HepG2 (cell line): Measurements from ENCODE around the gene FAM110C. TPM values are rescaled to one million over a fixed set of nuclear protein-coding genes. Genes with fewer than 3 reads are reported as not detected.

Experiments used
- ATAC-seq: fragments of 200-7000 bp; cut with Tn5 transposase; 3 replicates; pipeline ENCODE4 v1.9.1; 2020; ENCODE audit warnings: mild to moderate bottlenecking, moderate library complexity
- BruUV-seq: library from RNA; stranded (reverse); fragments of 400-500 nt; replicated peaks from 2 replicates; lab custom pipeline; 2021; lab: Mats Ljungman, UMichigan
- CTCF ChIA-PET: fragments of 300-600 bp; formaldehyde crosslinking; extraction: SDS; loops from one replicate; lab custom pipeline; 2021; ENCODE audit warnings: low total read pairs, inconsistent platforms, low intra/inter-chr PET ratio; lab: Yijun Ruan, JAX
- POLR2A ChIA-PET: fragments of 350-600 bp; sonication (Branson Sonifier 250); formaldehyde crosslinking; loops from one replicate; lab custom pipeline; 2020; ENCODE audit warnings: antibody characterized with exemption, inconsistent platforms; lab: Yijun Ruan, JAX
- DNase-seq: peaks from one replicate; pipeline ENCODE4 v3.0.0-alpha.2; 2015; ENCODE audit warnings: low spot score
- FAIRE-seq: peaks from 3 replicates; lab custom pipeline; 2011; peaks lifted over from hg19 to GRCh38; lab: Jason Lieb, UNC
- H2AFZ ChIP-seq: one replicate; pipeline ENCODE4 v1.6.1; 2011; ENCODE audit warnings: low read length, inconsistent platforms
- H3K27ac ChIP-seq: fragments of 300-600 bp; 3 replicates; pipeline ENCODE4 v1.8.0; 2011; ENCODE audit warnings: mixed run types, mild to moderate bottlenecking, mixed read lengths, low read length, inconsistent platforms; ENCODE audit not compliant: insufficient read depth; ENCODE audit errors: extremely low read length
- H3K27me3 ChIP-seq, 2 experiments: fragments of 200-600 bp in 1 of 2; 2 replicates in 1 of 2; 3 replicates in 1 of 2; pipeline versions ENCODE4 v1.6.0 to v1.8.0; 2011; ENCODE audit warnings: low read length in 2 of 2, mild to moderate bottlenecking in 2 of 2, moderate library complexity in 2 of 2, inconsistent platforms in 1 of 2; ENCODE audit not compliant: insufficient read depth in 2 of 2, control insufficient read depth in 1 of 2
- H3K36me3 ChIP-seq, 2 experiments: fragments of 200-600 bp in 1 of 2; replicated peaks in 1 of 2; 2 replicates in 1 of 2; 3 replicates in 1 of 2; pipeline versions ENCODE4 v1.5.1 to v1.8.0; 2011; ENCODE audit warnings: low read length in 2 of 2, inconsistent platforms in 1 of 2; ENCODE audit not compliant: insufficient read depth in 2 of 2, control insufficient read depth in 1 of 2
- H3K4me1 ChIP-seq: 2 replicates; pipeline ENCODE4 v1.5.1; 2012; ENCODE audit warnings: low read length, inconsistent platforms; ENCODE audit not compliant: insufficient read depth
- H3K4me2 ChIP-seq: 2 replicates; pipeline ENCODE4 v1.6.0; 2011; ENCODE audit warnings: low read depth, low read length, inconsistent platforms
- H3K4me3 ChIP-seq, 3 experiments: fragments of 200-600 bp in 1 of 3; sonication (generic), shearing (Covaris generic) in 1 of 3; replicated peaks in 1 of 3; 2 replicates each; pipeline ENCODE4 v1.5.1; 2011 to 2016; ENCODE audit warnings: low read length in 3 of 3, inconsistent platforms in 2 of 3, low read depth in 2 of 3, mild to moderate bottlenecking in 2 of 3, control low read depth in 1 of 3, mixed read lengths in 1 of 3; ENCODE audit not compliant: insufficient read depth in 1 of 3
- H3K79me2 ChIP-seq: one replicate; pipeline ENCODE4 v1.6.1; 2011; ENCODE audit warnings: low read length, inconsistent platforms; ENCODE audit not compliant: insufficient read depth
- H3K9ac ChIP-seq: 2 replicates; pipeline ENCODE4 v1.6.0; 2011; ENCODE audit warnings: mild to moderate bottlenecking, low read depth, low read length, inconsistent platforms; ENCODE audit not compliant: insufficient read depth
- H3K9me3 ChIP-seq: 2 replicates; pipeline ENCODE4 v1.5.1; 2012; ENCODE audit warnings: mild to moderate bottlenecking, low read length
- H4K20me1 ChIP-seq: 2 replicates; pipeline ENCODE4 v1.6.0; 2011; ENCODE audit warnings: inconsistent platforms, mild to moderate bottlenecking, low read length, moderate library complexity; ENCODE audit not compliant: insufficient read depth
- DDIT3 ChIP-seq: sonication (generic); formaldehyde crosslinking; IDR thresholded peaks from 2 replicates; pipeline ENCODE4 v1.4.0; 2020; ENCODE audit warnings: mild to moderate bottlenecking, missing genetic modification reagents
- HNF4A ChIP-seq: sonication (generic); formaldehyde crosslinking; IDR thresholded peaks from 2 replicates; pipeline ENCODE4 v1.4.0; 2020; ENCODE audit warnings: missing genetic modification reagents
- NFE2L2 ChIP-seq: fragments of 150-350 bp; IDR thresholded peaks from 2 replicates; pipeline ENCODE4 v1.6.1; 2014; ENCODE audit warnings: low read length
- RFX1 ChIP-seq: fragments of 450-650 bp; IDR thresholded peaks from 2 replicates; pipeline ENCODE4 v1.6.1; 2017
- ZNF619 ChIP-seq: sonication (generic); formaldehyde crosslinking; IDR thresholded peaks from 2 replicates; pipeline ENCODE4 v1.4.0; 2020; ENCODE audit warnings: mild to moderate bottlenecking, missing genetic modification reagents
- ZSCAN30 ChIP-seq: sonication (generic); formaldehyde crosslinking; IDR thresholded peaks from 2 replicates; pipeline ENCODE4 v1.5.0; 2020; ENCODE audit warnings: mild to moderate bottlenecking, missing genetic modification reagents
- WGBS: methylation state at CpG from one replicate; pipeline ENCODE4 v1.1.6; 2017; ENCODE audit warnings: low lambda C conversion rate; 5-methylcytosine and 5-hydroxymethylcytosine counted together
- in situ Hi-C: cut with HindIII; loops from 2 replicates; pipeline ENCODE4 v1.10.0; 2017; ENCODE audit warnings: low pct_unique_long_range_greater_than_20kb; ENCODE audit not compliant: extremely low pct_ligation_motif_present
- intact Hi-C: fragments of 100-400 bp; cut with micrococcal nuclease; formaldehyde crosslinking; loops from one replicate; pipeline ENCODE4 v1.10.0; 2022; ENCODE audit not compliant: unreplicated experiment
- polyA plus RNA-seq, 8 experiments: library from polyadenylated mRNA; depleted of rRNA in 3 of 8; stranded (reverse) in 7 of 8; unstranded in 1 of 8; fragments of >200 nt; fragmentation: Illumina TruSeq in 4 of 8; extraction: Trizol in 4 of 8; gene quantifications; 2 replicates each; pipeline versions ENCODE4 v1.2.1 to v1.2.3, GENCODE V29; 2011 to 2016; ENCODE audit warnings: low read depth in 4 of 8, missing spikeins in 1 of 8, mixed read lengths in 1 of 8; ENCODE audit not compliant: insufficient read depth in 1 of 8
- total RNA-seq, 5 experiments: library from RNA; depleted of rRNA; stranded (reverse); fragments of >200 nt; fragmentation: Illumina TruSeq; extraction: Trizol; gene quantifications; 2 replicates each; pipeline ENCODE4 v1.2.3, GENCODE V29; 2016; ENCODE audit warnings: low read depth in 1 of 5

FAM110C gene
- total and polyA plus RNA-seq, 2 of the 13 experiments (the other 11 are each of a cell fraction or from before 2014, with no cell fraction given), result 1.2 to 3.5 TPM

GRCh38 chr2:51613-52012 is 5.3 kb upstream of the FAM110C start:
- peaks cover 0 to 18% of the 10 kb centered on the region in 2 experiments; a peak in 2 of 5 replicates for H3K27me3 ChIP-seq
- H3K9me3 ChIP-seq, result no peaks in the 10 kb centered on the region
- no peaks in the 10 kb centered on the region for H4K20me1 ChIP-seq
- FAIRE-seq, result no peak
- CTCF ChIA-PET, result no interaction called here
- TF ChIP-seq ZSCAN30 (CRISPR knock-in tag), result no peak
- peak; percentile 58; the same call in 1 of the 2 replicates for TF ChIP-seq RFX1
- TF ChIP-seq DDIT3 (CRISPR knock-in tag), result no peak
- TF ChIP-seq NFE2L2, result peak; percentile 77
- TF ChIP-seq, all 625 proteins: peak for 2
- in situ Hi-C loops (no loop called here), intact Hi-C loops (no loop called here)
- DNase-seq (no peak), ATAC-seq (no peak)
- 0% methylated on average over 2 of the region's 2 CpGs for WGBS
- POLR2A ChIA-PET, result no interaction called here
- BruUV-seq, result no TSS peak
- Histone ChIP-seq H3K9ac (no peak overlapping the region), H2AFZ (no peak overlapping the region), H3K4me2 (no peak overlapping the region), H3K36me3 (no peaks in the 10 kb centered on the region), H3K4me3 (no peak overlapping the region), H3K79me2 (no peaks in the 10 kb centered on the region), H3K27ac (no peak overlapping the region), H3K4me1 (peaks cover 15% of the 10 kb centered on the region)

- no TSS peak for BruUV-seq
- intact Hi-C loops, result no loop called here
- Histone ChIP-seq H3K4me3 (no peak overlapping the region), H3K27me3 (peaks cover 0 to 31% of the 10 kb centered on the region in 2 experiments; a peak in 3 of 5 replicates), H3K4me2 (peak overlapping the region; percentile 85; the same call in 1 of the 2 replicates), H3K4me1 (peaks cover 16% of the 10 kb centered on the region), H3K36me3 (no peaks in the 10 kb centered on the region), H3K27ac (no peak overlapping the region), H3K79me2 (no peaks in the 10 kb centered on the region), H3K9me3 (no peaks in the 10 kb centered on the region), H3K9ac (no peak overlapping the region), H2AFZ (no peak overlapping the region), H4K20me1 (no peaks in the 10 kb centered on the region)
- 30% methylated on average over 3 of the region's 3 CpGs for WGBS
- DNase-seq (no peak), FAIRE-seq (no peak), ATAC-seq (no peak)
- CTCF ChIA-PET, result no interaction called here
- POLR2A ChIA-PET, result no interaction called here
- in situ Hi-C loops, result no loop called here
- peak; percentile 22; the same call in 1 of the 2 replicates for TF ChIP-seq HNF4A (CRISPR knock-in tag)
- no peak for TF ChIP-seq ZNF619 (CRISPR knock-in tag)
These were observed 1.4 kb upstream of the FAM110C start for GRCh38 chr2:47737-48136.
